ENCODE results near the gene SMPD1. TPM values are rescaled to one million over a fixed set of nuclear protein-coding genes. Genes with fewer than 3 reads are reported as not detected.

The SMPD1 gene
- 10 to 100 TPM; 36.6 to 51.3 TPM for total RNA-seq

DNA sequence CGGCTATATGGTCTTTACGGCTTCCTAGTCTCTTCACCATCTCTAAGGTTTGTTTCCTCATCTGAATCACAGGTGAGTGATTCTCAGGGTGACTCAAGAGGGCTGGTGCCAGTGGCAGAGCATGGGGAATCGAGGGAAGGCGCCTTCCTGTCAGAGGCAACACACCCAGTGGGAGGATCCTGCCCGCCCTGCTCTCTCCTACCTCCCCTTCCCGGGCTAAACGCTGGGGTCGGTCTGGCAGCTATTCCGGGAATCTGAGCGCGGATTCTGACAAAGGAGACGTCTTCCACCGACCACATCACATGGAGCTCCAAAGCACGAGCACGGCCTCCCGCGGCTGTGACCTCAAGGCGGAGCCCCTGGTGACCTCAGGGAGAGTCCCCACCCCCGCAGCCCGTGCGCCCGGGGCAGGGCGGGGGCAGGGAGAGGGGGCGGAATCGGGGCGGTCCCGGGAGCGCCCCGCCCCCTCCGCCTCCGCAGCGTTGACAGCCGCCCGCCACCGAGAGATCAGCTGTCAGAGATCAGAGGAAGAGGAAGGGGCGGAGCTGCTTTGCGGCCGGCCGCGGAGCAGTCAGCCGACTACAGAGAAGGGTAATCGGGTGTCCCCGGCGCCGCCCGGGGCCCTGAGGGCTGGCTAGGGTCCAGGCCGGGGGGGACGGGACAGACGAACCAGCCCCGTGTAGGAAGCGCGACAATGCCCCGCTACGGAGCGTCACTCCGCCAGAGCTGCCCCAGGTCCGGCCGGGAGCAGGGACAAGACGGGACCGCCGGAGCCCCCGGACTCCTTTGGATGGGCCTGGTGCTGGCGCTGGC, at the start of gene SMPD1:
TSS of gene SMPD1 (plus strand) at position 570 of the 813 bp plus-strand sequence. CDS start at position 695, 125 bp downstream.
- DNase-seq (ENCODE audit: low spot score) (peak; percentile 77), ATAC-seq (ENCODE audit: insufficient number of reproducible peaks, low FRiP score, low read depth) (peak; percentile 92)
- Histone ChIP-seq H3K27ac (peak within 1 kb of the TSS; percentile 89 to 92), H3K4me1 (ENCODE audit: control insufficient read depth in 1 of 2, low read depth in 2 of 2) (peaks cover 4 to 30% of the 10 kb centered on the region in 2 donors), H3K9me3 (no peaks in the 10 kb centered on the region), H3K36me3 (peaks cover 4% of the 10 kb centered on the region), H3K27me3 (replicated peaks; ENCODE audit: insufficient read depth) (no peaks in the 10 kb centered on the region), H3K4me3 (peak within 1 kb of the TSS; percentile 84)
- TF ChIP-seq, protein P1, sequence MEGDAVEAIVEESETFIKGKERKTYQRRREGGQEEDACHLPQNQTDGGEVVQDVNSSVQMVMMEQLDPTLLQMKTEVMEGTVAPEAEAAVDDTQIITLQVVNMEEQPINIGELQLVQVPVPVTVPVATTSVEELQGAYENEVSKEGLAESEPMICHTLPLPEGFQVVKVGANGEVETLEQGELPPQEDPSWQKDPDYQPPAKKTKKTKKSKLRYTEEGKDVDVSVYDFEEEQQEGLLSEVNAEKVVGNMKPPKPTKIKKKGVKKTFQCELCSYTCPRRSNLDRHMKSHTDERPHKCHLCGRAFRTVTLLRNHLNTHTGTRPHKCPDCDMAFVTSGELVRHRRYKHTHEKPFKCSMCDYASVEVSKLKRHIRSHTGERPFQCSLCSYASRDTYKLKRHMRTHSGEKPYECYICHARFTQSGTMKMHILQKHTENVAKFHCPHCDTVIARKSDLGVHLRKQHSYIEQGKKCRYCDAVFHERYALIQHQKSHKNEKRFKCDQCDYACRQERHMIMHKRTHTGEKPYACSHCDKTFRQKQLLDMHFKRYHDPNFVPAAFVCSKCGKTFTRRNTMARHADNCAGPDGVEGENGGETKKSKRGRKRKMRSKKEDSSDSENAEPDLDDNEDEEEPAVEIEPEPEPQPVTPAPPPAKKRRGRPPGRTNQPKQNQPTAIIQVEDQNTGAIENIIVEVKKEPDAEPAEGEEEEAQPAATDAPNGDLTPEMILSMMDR (IDR thresholded peaks at IDR 0.05) = no peak

DNA sequence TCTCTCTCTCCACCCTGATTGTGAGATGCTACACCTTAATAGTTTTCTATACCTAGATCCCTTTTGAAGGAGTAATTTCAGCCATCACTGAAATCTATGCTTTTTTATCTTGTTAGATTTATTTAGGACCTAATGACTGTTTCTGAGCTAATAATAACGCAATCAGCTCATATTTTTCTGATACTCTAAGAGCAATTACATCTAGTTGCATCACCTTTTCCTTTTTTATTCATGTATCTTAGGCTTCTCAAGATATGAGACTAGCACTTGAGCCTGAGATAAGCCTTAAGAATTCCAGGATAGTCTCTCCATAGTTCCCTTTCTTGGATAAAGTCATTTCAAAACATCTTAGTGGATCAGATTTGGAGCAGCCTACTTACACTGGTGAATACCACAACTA, 44.9 kb upstream of the SMPD1 start:
- Histone ChIP-seq H3K9me3 (no peaks in the 10 kb centered on the region), H3K27me3 (replicated peaks; ENCODE audit: insufficient read depth) (no peaks in the 10 kb centered on the region), H3K36me3 (no peaks in the 10 kb centered on the region), H3K4me3 (no peak overlapping the region), H3K27ac (no peak overlapping the region), H3K4me1 (ENCODE audit: control insufficient read depth in 1 of 2, low read depth in 2 of 2) (no peaks in the 10 kb centered on the region)
- DNase-seq (ENCODE audit: low spot score) = no peak
- TF ChIP-seq, protein P1 (IDR thresholded peaks at IDR 0.05) = no peak
- ATAC-seq (ENCODE audit: insufficient number of reproducible peaks, low FRiP score, low read depth) = no peak

DNA sequence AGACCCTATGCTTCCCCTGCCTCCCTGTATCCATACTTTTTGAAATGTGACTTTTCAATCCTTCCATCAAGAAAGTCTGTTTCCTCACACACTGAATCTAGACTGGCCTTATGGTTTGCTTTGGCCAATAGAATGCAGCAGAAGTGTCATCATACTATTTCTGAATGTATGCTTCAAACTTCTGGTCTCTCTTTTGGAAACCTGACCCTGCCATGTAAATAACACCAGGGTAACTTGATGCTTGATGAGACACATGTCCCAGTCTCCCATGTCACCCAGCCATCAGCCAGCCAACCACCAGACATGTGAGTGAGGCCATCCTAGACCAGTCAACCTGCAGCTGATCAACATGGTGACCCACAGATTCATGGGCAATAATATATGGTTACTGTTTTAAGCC, 40.2 kb upstream of the SMPD1 start:
- no peak for DNase-seq (ENCODE audit: low spot score)
- H3K27ac ChIP-seq = no peak overlapping the region
- no peaks in the 10 kb centered on the region for H3K27me3 ChIP-seq (replicated peaks; ENCODE audit: insufficient read depth)
- H3K4me3 ChIP-seq = no peak overlapping the region
- TF ChIP-seq, protein P1 (IDR thresholded peaks at IDR 0.05) = no peak
- no peaks in the 10 kb centered on the region for H3K4me1 ChIP-seq (ENCODE audit: control insufficient read depth in 1 of 2, low read depth in 2 of 2)
- H3K9me3 ChIP-seq = no peaks in the 10 kb centered on the region
- no peak for ATAC-seq (ENCODE audit: insufficient number of reproducible peaks, low FRiP score, low read depth)
- H3K36me3 ChIP-seq = no peaks in the 10 kb centered on the region

DNA sequence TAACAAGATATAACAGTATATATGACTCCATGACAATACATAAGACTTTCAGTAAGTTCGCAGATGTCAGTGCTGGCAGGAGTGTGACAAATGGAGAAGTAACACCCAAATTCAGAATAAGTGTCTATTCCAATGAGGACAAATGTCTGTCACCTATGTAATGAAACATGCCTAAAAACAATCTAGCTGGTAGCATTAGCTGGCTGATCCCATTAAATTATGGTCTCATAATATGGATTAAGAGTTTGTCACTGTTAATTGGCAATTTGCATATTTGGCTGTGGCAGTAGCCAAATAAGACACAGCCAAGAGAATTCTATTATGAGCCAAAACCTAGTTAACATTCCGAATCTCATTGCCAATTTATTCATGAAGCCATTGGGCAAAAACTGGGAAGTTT, 39.8 kb upstream of the SMPD1 start:
- no peak for DNase-seq (ENCODE audit: low spot score)
- H3K27me3 ChIP-seq (replicated peaks; ENCODE audit: insufficient read depth) = no peaks in the 10 kb centered on the region
- H3K27ac ChIP-seq = no peak overlapping the region
- TF ChIP-seq, protein P1 (IDR thresholded peaks at IDR 0.05) = no peak
- H3K36me3 ChIP-seq = no peaks in the 10 kb centered on the region
- H3K4me1 ChIP-seq (ENCODE audit: control insufficient read depth in 1 of 2, low read depth in 2 of 2) = no peaks in the 10 kb centered on the region
- no peaks in the 10 kb centered on the region for H3K9me3 ChIP-seq
- no peak for ATAC-seq (ENCODE audit: insufficient number of reproducible peaks, low FRiP score, low read depth)
- no peak overlapping the region for H3K4me3 ChIP-seq

DNA sequence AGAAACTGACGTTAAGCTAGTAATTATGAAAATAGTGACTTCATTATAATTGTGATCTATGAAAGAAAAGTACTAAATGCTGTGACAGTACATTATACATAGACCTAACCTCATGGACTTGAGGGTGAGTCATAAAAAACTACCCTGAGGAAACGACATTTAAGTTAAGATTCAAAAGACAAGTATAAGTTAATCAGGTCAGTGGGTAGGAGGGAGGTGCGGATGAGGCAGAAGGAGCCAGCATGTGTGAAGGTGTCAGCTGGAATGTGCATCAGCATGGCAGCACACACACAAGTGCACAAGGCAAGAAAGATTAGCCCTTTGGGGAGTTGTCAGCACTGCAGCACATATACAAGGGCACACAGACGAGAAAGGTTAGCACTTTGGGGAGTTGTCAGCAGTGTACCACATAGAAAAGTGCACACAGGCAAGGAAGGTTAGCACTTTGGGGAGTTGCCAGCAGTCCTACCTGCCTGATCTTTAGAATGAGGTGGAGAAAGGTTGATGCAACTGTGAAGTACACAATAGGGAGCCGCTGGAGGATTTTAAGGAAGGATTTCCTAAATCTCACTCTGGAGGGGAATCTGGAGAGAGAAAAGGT, 38.4 kb upstream of the SMPD1 start:
- Histone ChIP-seq H3K36me3 (no peaks in the 10 kb centered on the region), H3K9me3 (no peaks in the 10 kb centered on the region), H3K4me3 (no peak overlapping the region), H3K27ac (no peak overlapping the region), H3K27me3 (replicated peaks; ENCODE audit: insufficient read depth) (no peaks in the 10 kb centered on the region), H3K4me1 (ENCODE audit: control insufficient read depth in 1 of 2, low read depth in 2 of 2) (peaks cover 4 to 9% of the 10 kb centered on the region in 2 donors)
- ATAC-seq (ENCODE audit: insufficient number of reproducible peaks, low FRiP score, low read depth) (no peak), DNase-seq (ENCODE audit: low spot score) (no peak)
- TF ChIP-seq, protein P1 (IDR thresholded peaks at IDR 0.05) = no peak

All from thoracic aorta (tissue), 2 donors.